ENCODE data around the gene ZNF776. TPM values are rescaled to one million over a fixed set of nuclear protein-coding genes. Genes with fewer than 3 reads are reported as not detected.

ZNF776 gene
- polyA plus RNA-seq, 1 donor from 2014 or later = 62.3 TPM

DNA sequence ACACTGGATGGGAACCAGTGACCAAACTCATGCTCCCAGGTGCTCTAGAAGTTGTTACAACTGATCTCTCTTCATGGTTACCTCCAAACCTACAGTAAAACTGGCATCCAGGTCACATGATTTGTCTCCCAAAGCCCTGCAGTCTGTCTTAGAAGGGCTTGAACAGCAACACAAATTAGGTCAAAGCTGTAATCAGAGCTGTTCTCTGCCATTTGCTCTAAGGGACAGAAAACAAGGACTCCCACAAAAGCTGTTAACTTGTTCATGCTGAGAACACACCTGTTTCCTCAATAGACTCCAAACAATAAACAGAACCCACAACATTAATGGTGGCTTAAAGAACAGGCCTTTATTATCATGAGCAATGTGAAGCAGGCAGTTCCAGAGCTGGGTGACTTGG is 27.2 kb upstream of the ZNF776 start:
- Histone ChIP-seq H3K79me2 (replicated peaks; ENCODE audit: insufficient read depth, low read length) (no peaks in the 10 kb centered on the region), H3K4me3 (ENCODE audit: low read length) (no peak overlapping the region), H3K27me3 (ENCODE audit: insufficient read depth, low read depth, low read length) (no peaks in the 10 kb centered on the region), H2AFZ (ENCODE audit: low read depth, low read length) (no peak overlapping the region), H3K9ac (ENCODE audit: low read length) (no peak overlapping the region), H3F3A (ENCODE audit: insufficient read depth, low read length, poor library complexity, severe bottlenecking) (no peaks in the 10 kb centered on the region), H3K36me3 (ENCODE audit: insufficient read depth, low read length) (peaks cover 17% of the 10 kb centered on the region), H3K27ac (ENCODE audit: low read length) (no peak overlapping the region), H3K9me3 (ENCODE audit: low read length) (no peaks in the 10 kb centered on the region), H3K9me2 (ENCODE audit: insufficient read depth, low read length) (no peaks in the 10 kb centered on the region), H3K4me2 (ENCODE audit: low read length) (no peak overlapping the region), H4K20me1 (ENCODE audit: insufficient read depth) (no peaks in the 10 kb centered on the region)
- no peak for TF ChIP-seq EZH2 (IDR thresholded peaks at IDR 0.05; ENCODE audit: borderline replicate concordance, insufficient read depth, low read length, poor library complexity, severe bottlenecking)
- no peak for TF ChIP-seq RAD21 (conservative IDR thresholded peaks at IDR 0.05)
- TF ChIP-seq, protein P1, sequence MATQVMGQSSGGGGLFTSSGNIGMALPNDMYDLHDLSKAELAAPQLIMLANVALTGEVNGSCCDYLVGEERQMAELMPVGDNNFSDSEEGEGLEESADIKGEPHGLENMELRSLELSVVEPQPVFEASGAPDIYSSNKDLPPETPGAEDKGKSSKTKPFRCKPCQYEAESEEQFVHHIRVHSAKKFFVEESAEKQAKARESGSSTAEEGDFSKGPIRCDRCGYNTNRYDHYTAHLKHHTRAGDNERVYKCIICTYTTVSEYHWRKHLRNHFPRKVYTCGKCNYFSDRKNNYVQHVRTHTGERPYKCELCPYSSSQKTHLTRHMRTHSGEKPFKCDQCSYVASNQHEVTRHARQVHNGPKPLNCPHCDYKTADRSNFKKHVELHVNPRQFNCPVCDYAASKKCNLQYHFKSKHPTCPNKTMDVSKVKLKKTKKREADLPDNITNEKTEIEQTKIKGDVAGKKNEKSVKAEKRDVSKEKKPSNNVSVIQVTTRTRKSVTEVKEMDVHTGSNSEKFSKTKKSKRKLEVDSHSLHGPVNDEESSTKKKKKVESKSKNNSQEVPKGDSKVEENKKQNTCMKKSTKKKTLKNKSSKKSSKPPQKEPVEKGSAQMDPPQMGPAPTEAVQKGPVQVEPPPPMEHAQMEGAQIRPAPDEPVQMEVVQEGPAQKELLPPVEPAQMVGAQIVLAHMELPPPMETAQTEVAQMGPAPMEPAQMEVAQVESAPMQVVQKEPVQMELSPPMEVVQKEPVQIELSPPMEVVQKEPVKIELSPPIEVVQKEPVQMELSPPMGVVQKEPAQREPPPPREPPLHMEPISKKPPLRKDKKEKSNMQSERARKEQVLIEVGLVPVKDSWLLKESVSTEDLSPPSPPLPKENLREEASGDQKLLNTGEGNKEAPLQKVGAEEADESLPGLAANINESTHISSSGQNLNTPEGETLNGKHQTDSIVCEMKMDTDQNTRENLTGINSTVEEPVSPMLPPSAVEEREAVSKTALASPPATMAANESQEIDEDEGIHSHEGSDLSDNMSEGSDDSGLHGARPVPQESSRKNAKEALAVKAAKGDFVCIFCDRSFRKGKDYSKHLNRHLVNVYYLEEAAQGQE (IDR thresholded peaks at IDR 0.05; ENCODE audit: borderline replicate concordance) = no peak
- no peak for TF ChIP-seq MXI1 (conservative IDR thresholded peaks at IDR 0.05; ENCODE audit: poor library complexity, severe bottlenecking)
- no peak for TF ChIP-seq POLR2AphosphoS5 (IDR thresholded peaks at IDR 0.05)
- TF ChIP-seq SMC3 (conservative IDR thresholded peaks at IDR 0.05; ENCODE audit: poor library complexity) = no peak
- TF ChIP-seq EP300 (conservative IDR thresholded peaks at IDR 0.05; ENCODE audit: poor library complexity, severe bottlenecking) = no peak
- TF ChIP-seq, protein P2, sequence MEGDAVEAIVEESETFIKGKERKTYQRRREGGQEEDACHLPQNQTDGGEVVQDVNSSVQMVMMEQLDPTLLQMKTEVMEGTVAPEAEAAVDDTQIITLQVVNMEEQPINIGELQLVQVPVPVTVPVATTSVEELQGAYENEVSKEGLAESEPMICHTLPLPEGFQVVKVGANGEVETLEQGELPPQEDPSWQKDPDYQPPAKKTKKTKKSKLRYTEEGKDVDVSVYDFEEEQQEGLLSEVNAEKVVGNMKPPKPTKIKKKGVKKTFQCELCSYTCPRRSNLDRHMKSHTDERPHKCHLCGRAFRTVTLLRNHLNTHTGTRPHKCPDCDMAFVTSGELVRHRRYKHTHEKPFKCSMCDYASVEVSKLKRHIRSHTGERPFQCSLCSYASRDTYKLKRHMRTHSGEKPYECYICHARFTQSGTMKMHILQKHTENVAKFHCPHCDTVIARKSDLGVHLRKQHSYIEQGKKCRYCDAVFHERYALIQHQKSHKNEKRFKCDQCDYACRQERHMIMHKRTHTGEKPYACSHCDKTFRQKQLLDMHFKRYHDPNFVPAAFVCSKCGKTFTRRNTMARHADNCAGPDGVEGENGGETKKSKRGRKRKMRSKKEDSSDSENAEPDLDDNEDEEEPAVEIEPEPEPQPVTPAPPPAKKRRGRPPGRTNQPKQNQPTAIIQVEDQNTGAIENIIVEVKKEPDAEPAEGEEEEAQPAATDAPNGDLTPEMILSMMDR (IDR thresholded peaks at IDR 0.05; ENCODE audit: poor library complexity, severe bottlenecking) = no peak
- TF ChIP-seq TAF1 (IDR thresholded peaks at IDR 0.05; ENCODE audit: low read depth) = no peak

DNA sequence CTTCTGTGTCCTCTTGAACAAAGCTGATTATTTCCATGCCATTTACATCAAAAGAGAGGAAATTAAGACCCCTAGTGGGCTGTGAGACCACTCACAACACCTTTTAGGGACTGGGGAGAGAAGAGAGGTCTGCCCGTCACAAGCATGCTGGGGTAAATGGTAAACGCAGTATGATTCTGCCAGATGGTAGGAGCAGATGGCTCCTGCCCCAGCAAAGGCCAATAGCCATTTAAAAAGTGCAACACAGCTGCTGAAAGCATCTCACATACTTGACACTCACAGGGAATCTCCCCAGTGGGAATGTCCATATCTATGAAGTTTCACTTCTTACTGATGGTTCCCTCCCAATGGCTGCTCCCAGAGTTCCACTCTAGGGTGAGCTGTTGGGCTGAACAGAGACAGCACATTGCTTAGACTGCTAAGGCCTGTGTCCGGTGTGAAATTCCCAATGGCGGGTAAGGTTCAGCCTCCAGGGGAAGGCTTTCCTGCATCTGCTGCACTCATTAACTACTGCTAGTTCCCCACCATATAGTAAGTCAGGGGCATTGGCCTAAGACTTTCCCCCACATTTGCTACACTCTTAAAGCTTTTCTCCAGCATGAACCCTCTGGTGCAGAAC is 26.6 kb upstream of the ZNF776 start:
- H3F3A ChIP-seq (ENCODE audit: insufficient read depth, low read length, poor library complexity, severe bottlenecking) = no peaks in the 10 kb centered on the region
- no peaks in the 10 kb centered on the region for H3K9me2 ChIP-seq (ENCODE audit: insufficient read depth, low read length)
- H2AFZ ChIP-seq (ENCODE audit: low read depth, low read length) = no peak overlapping the region
- no peaks in the 10 kb centered on the region for H4K20me1 ChIP-seq (ENCODE audit: insufficient read depth)
- H3K9me3 ChIP-seq (ENCODE audit: low read length) = no peaks in the 10 kb centered on the region
- peaks cover 13% of the 10 kb centered on the region for H3K36me3 ChIP-seq (ENCODE audit: insufficient read depth, low read length)
- H3K4me3 ChIP-seq (ENCODE audit: low read length) = no peak overlapping the region
- no peak for TF ChIP-seq MXI1 (conservative IDR thresholded peaks at IDR 0.05; ENCODE audit: poor library complexity, severe bottlenecking)
- no peak for TF ChIP-seq POLR2AphosphoS5 (IDR thresholded peaks at IDR 0.05)
- TF ChIP-seq, protein P1 (IDR thresholded peaks at IDR 0.05; ENCODE audit: borderline replicate concordance) = no peak
- TF ChIP-seq EZH2 (IDR thresholded peaks at IDR 0.05; ENCODE audit: borderline replicate concordance, insufficient read depth, low read length, poor library complexity, severe bottlenecking) = no peak
- TF ChIP-seq, protein P2 (IDR thresholded peaks at IDR 0.05; ENCODE audit: poor library complexity, severe bottlenecking) = no peak
- TF ChIP-seq TAF1 (IDR thresholded peaks at IDR 0.05; ENCODE audit: low read depth) = no peak
- no peak for TF ChIP-seq RAD21 (conservative IDR thresholded peaks at IDR 0.05)
- no peak for TF ChIP-seq EP300 (conservative IDR thresholded peaks at IDR 0.05; ENCODE audit: poor library complexity, severe bottlenecking)
- no peak for TF ChIP-seq SMC3 (conservative IDR thresholded peaks at IDR 0.05; ENCODE audit: poor library complexity)
- no peak overlapping the region for H3K9ac ChIP-seq (ENCODE audit: low read length)
- no peaks in the 10 kb centered on the region for H3K79me2 ChIP-seq (replicated peaks; ENCODE audit: insufficient read depth, low read length)
- no peaks in the 10 kb centered on the region for H3K27me3 ChIP-seq (ENCODE audit: insufficient read depth, low read depth, low read length)
- H3K4me2 ChIP-seq (ENCODE audit: low read length) = no peak overlapping the region
- no peak overlapping the region for H3K27ac ChIP-seq (ENCODE audit: low read length)
